Measurements from ENCODE around the gene IGF2.

DNA sequence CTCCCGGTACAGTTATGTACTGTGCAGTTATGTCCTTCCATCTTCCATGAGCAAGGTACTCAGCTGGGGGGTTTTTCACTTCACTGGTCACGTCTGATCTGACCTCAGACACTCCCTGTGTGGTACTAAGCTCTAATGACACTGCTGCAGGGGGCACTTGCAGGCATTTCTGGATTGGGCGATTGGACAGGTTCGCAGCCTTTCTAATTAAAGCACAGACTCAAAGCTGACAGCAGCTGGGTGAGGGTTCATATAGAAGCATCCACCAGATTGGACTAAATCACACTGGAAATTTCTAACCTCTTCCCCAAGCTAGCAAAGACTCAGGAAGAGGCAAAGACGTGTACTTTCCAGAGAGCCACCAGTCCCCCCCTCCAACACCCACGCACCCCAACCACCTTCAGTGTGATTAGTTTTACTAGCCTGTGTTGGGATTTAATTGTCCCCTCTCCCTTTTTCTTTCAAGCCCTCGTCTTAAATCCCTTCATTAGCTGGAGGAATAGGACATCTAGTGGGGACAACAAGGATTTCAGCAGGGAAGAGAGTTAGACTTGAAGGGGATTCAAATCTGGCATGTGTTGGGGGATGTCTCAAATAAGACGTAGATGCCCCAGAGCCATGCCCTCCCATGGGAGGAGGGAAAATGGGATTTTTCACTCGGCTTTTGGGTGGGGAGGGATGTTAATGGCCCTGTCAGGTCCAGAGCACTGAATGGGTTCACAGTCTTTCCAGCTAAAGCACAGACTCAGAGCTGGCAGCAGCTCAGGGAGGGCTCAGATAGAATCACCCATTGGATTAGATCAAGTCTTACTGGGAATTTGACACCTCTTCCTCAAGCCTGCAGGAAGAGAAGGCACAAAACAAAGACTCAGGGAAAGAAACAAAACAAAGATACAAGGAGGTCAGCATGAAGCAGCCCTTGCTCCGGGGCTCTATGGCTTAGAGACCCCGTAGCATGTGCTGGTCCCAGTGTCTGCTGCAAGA lies 11.0 kb upstream of the IGF2 start:
- peak; percentile 89 for TF ChIP-seq CTCF (conservative IDR thresholded peaks at IDR 0.05; ENCODE audit: low read depth, low read length)
- TF ChIP-seq EZH2 (IDR thresholded peaks at IDR 0.05; ENCODE audit: low read length, unreplicated experiment) = no peak

Data from PC-3 (cell line).